ENCODE data around the gene CXCR3.

Gene CXCR3

DNA sequence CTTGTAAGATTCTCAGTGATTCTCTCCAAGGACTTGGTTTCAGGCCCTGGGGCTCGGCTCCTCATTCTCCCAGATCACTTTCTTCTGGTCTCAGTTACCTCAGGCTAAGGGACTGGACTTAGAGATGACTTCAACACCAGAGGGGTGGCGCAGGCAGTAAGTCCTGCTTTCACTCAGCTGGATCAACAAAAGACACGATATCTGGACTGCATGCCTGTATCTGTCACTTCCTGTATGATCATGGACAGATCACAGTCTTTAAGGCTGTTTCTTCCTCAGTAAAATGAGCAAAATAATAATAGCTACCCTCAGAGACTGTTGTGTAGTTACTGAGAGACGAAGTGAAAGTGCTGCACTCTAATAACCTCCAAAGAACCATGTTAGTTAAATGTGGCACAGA is 19.5 kb upstream of the CXCR3 start:
- Histone ChIP-seq H3K27ac (ENCODE audit: insufficient read depth, low read length, poor library complexity, severe bottlenecking) (no peak overlapping the region), H3K27me3 (replicated peaks; ENCODE audit: control insufficient read depth, insufficient read depth, low read length, poor library complexity, severe bottlenecking) (no peaks in the 10 kb centered on the region)
- DNase-seq, result no peak

DNA sequence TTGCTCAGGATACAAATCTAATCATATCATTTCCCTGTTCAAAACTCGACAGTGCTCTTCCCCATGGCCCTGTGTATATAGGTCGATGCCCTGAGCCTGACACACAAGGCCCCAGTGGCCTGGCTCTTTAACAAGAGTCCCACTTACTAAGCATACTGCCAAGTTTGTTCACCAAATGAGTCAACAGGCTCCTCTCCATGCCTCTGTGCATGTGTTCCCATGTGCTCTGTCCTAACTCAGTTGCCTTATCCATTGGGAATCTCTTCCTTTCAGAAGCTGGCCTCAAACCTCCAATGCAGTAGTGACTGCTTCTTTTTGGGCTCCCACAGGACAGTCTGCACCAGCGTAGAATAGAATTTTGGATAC is 18.9 kb upstream of the CXCR3 start:
- peaks cover 19% of the 10 kb centered on the region for H3K4me1 ChIP-seq (ENCODE audit: control insufficient read depth, insufficient read depth, low read length, poor library complexity, severe bottlenecking)
- H3K9me3 ChIP-seq (ENCODE audit: control insufficient read depth, low read length), result no peaks in the 10 kb centered on the region
- no peaks in the 10 kb centered on the region for H3K27me3 ChIP-seq (replicated peaks; ENCODE audit: control insufficient read depth, insufficient read depth, low read length, poor library complexity, severe bottlenecking)
- H3K4me3 ChIP-seq (ENCODE audit: insufficient read depth, low read depth, low read length, poor library complexity, severe bottlenecking), result no peak overlapping the region
- no peak overlapping the region for H3K27ac ChIP-seq (ENCODE audit: insufficient read depth, low read length, poor library complexity, severe bottlenecking)
- no peak for DNase-seq
- no peaks in the 10 kb centered on the region for H3K36me3 ChIP-seq (ENCODE audit: control insufficient read depth, insufficient read depth, low read length)

More for the DNA sequence above, 19.5 kb upstream of the CXCR3 start:
- Histone ChIP-seq H3K4me1 (ENCODE audit: control insufficient read depth, insufficient read depth, low read length, poor library complexity, severe bottlenecking) (peaks cover 19% of the 10 kb centered on the region), H3K9me3 (ENCODE audit: control insufficient read depth, low read length) (no peaks in the 10 kb centered on the region), H3K36me3 (ENCODE audit: control insufficient read depth, insufficient read depth, low read length) (no peaks in the 10 kb centered on the region), H3K4me3 (ENCODE audit: insufficient read depth, low read depth, low read length, poor library complexity, severe bottlenecking) (no peak overlapping the region)

DNA sequence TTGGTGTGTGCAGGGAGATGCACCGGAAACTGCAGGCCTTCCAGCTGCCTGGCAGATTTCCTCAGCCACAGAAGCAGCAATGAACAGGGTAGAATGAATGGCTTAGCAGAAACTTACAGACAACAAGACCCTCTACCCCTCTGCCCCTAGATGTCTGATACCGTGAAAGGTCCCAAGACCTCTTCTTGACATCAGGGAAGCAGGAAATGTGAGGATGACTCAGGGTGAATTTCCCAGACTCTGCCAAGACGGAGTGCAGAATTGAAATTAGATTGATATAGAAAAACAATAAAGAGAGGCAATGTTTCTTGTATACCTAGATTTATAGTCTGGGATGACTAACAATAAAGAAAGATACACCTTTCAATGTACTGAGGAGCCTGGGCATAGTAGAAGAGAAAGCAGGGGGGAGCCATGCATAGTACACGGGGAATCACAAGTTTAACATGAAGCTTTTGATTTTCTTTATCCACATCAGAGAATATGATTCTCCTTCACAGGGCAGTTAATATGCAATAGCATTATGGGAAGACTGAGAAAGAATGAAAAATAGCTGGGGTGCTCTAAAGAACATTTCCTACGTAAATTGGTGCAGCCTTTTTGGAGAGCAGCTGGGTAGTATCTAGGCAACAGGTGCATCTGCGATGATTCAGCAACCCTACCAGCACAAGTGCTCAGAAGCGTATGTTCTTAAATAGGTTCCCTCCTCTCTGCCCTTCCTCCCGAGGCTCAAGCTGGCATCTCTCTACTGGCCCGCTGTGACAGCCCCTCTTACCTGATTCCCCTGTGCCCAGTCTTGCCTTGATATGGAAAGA is 18.3 kb upstream of the CXCR3 start:
- no peaks in the 10 kb centered on the region for H3K27me3 ChIP-seq (replicated peaks; ENCODE audit: control insufficient read depth, insufficient read depth, low read length, poor library complexity, severe bottlenecking)
- no peaks in the 10 kb centered on the region for H3K36me3 ChIP-seq (ENCODE audit: control insufficient read depth, insufficient read depth, low read length)
- no peak for DNase-seq
- peaks cover 19% of the 10 kb centered on the region for H3K4me1 ChIP-seq (ENCODE audit: control insufficient read depth, insufficient read depth, low read length, poor library complexity, severe bottlenecking)
- no peak overlapping the region for H3K4me3 ChIP-seq (ENCODE audit: insufficient read depth, low read depth, low read length, poor library complexity, severe bottlenecking)
- H3K9me3 ChIP-seq (ENCODE audit: control insufficient read depth, low read length), result no peaks in the 10 kb centered on the region
- H3K27ac ChIP-seq (ENCODE audit: insufficient read depth, low read length, poor library complexity, severe bottlenecking), result no peak overlapping the region

DNA sequence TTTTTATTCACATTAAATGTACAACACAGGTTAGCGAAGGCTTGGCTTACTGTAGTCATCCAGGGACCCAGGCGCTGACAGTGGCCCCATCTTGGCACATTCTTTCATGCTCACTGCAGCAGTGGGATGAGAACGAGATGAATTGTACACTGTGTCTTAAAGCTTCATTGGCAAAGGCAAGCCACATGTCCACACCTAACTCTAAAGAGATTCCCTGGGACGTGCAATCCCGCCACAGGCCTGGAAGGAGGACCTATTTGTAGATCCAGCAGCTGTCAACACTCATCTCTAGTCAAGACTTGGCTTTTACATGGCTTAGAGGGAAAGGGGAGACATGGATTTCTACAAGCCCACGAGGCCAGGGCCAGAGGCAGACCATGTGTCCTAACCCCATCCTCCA is 16.1 kb upstream of the CXCR3 start:
- no peak overlapping the region for H3K4me3 ChIP-seq (ENCODE audit: insufficient read depth, low read depth, low read length, poor library complexity, severe bottlenecking)
- H3K27ac ChIP-seq (ENCODE audit: insufficient read depth, low read length, poor library complexity, severe bottlenecking), result no peak overlapping the region
- no peaks in the 10 kb centered on the region for H3K36me3 ChIP-seq (ENCODE audit: control insufficient read depth, insufficient read depth, low read length)
- peaks cover 13% of the 10 kb centered on the region for H3K4me1 ChIP-seq (ENCODE audit: control insufficient read depth, insufficient read depth, low read length, poor library complexity, severe bottlenecking)
- no peaks in the 10 kb centered on the region for H3K9me3 ChIP-seq (ENCODE audit: control insufficient read depth, low read length)
- H3K27me3 ChIP-seq (replicated peaks; ENCODE audit: control insufficient read depth, insufficient read depth, low read length, poor library complexity, severe bottlenecking), result no peaks in the 10 kb centered on the region
- no peak for DNase-seq

DNA sequence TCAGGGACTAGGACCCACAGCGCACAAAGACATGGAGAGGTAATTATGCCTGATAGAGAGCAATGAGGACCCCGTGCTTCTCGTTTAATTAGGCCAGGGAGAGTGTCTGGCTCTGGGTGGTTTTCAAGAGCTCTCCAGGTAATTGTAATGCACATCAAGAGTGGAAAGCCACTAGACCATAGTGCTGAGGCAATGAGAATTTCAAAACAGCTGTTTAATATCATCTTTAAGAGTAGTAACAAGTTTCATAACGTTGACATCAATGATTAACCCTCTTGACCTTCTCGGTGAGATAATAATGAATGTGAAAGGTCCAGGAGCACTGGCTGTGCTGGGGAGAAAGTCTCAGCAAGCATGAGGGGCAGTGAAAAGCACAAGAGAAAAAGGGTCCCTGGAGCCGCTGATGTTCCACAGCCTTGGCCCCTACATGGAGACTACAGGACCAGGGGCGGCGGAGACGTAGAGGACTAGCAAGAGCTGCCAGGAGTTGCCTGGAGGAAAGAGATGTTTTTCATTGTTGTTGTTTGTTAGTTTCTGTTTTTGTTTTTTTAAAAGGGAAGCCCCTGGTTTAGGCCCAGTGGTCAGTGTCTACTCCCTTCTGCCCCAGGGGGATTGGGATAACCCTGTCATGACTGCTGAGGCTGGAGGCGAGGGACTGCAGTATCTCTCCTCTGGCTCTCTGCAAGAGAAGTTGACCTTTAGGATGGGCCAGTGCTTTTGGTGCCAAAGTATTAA is 14.8 kb upstream of the CXCR3 start:
- Histone ChIP-seq H3K27ac (ENCODE audit: insufficient read depth, low read length, poor library complexity, severe bottlenecking) (no peak overlapping the region), H3K9me3 (ENCODE audit: control insufficient read depth, low read length) (no peaks in the 10 kb centered on the region), H3K4me3 (ENCODE audit: insufficient read depth, low read depth, low read length, poor library complexity, severe bottlenecking) (no peak overlapping the region), H3K27me3 (replicated peaks; ENCODE audit: control insufficient read depth, insufficient read depth, low read length, poor library complexity, severe bottlenecking) (no peaks in the 10 kb centered on the region), H3K4me1 (ENCODE audit: control insufficient read depth, insufficient read depth, low read length, poor library complexity, severe bottlenecking) (peaks cover 8% of the 10 kb centered on the region), H3K36me3 (ENCODE audit: control insufficient read depth, insufficient read depth, low read length) (no peaks in the 10 kb centered on the region)
- no peak for DNase-seq

DNA sequence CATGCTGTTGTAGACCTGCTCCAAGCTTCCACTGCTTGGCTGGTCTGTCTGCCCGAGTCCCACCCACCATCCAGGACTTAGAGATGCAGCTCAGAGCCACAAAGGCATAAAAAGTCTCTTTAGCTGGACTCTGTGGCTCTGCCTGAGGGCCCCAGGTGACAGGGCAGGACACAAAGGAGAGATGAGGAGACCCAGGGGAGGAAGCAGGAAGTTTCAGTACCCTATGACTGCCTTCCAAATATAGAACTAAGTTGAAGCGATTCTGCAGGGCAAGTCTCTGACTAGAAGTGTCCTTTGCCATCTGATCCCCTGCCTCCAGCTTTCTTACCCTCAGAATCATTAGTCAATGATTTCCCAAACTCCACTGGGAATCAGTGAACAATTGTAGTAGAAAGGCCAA is 11.2 kb upstream of the CXCR3 start:
- H3K27me3 ChIP-seq (replicated peaks; ENCODE audit: control insufficient read depth, insufficient read depth, low read length, poor library complexity, severe bottlenecking), result no peaks in the 10 kb centered on the region
- no peak overlapping the region for H3K27ac ChIP-seq (ENCODE audit: insufficient read depth, low read length, poor library complexity, severe bottlenecking)
- no peaks in the 10 kb centered on the region for H3K4me1 ChIP-seq (ENCODE audit: control insufficient read depth, insufficient read depth, low read length, poor library complexity, severe bottlenecking)
- no peaks in the 10 kb centered on the region for H3K9me3 ChIP-seq (ENCODE audit: control insufficient read depth, low read length)
- no peak for DNase-seq
- no peaks in the 10 kb centered on the region for H3K36me3 ChIP-seq (ENCODE audit: control insufficient read depth, insufficient read depth, low read length)
- H3K4me3 ChIP-seq (ENCODE audit: insufficient read depth, low read depth, low read length, poor library complexity, severe bottlenecking), result no peak overlapping the region

DNA sequence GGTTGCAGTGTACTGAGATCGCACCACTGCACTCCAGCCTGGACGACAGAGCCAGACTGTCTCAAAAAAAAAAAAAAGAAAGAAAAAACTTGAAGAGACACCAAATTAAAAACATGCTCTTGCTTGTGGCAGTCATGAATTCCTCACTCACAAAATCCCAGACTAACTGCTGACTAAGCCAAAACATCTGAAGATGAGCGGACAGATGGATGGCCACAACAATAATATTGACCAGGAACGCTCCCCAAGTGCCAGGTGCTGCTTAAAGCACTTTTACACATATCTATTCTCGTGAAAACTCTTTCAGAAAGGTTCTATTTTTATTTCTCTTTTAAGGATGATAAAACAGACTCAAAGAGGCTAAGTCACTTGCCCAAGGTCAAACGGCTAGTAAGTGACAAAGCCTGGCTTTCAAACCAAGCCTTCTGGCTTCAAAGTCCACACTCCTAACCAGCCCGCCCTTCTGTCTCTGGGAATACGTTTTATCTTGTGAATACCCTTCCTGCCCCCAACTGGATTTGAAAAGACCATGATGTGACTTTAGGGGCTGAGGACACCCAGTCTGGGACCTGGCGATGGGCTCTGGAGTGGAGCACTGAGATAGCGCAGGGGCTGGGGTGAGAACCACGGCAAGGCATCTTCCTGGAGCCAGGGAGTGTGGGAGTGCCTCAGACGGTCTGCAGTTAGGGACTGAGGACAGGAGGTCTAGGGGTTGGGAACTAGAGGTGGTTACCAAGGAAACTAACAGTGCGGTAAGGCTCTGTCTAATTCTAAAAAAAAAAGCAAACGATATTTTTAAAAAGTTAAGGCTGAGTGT is 9.5 kb upstream of the CXCR3 start:
- no peak overlapping the region for H3K27ac ChIP-seq (ENCODE audit: insufficient read depth, low read length, poor library complexity, severe bottlenecking)
- H3K9me3 ChIP-seq (ENCODE audit: control insufficient read depth, low read length), result no peaks in the 10 kb centered on the region
- DNase-seq, result no peak
- no peaks in the 10 kb centered on the region for H3K27me3 ChIP-seq (replicated peaks; ENCODE audit: control insufficient read depth, insufficient read depth, low read length, poor library complexity, severe bottlenecking)
- peaks cover 17% of the 10 kb centered on the region for H3K4me1 ChIP-seq (ENCODE audit: control insufficient read depth, insufficient read depth, low read length, poor library complexity, severe bottlenecking)
- H3K36me3 ChIP-seq (ENCODE audit: control insufficient read depth, insufficient read depth, low read length), result no peaks in the 10 kb centered on the region
- no peak overlapping the region for H3K4me3 ChIP-seq (ENCODE audit: insufficient read depth, low read depth, low read length, poor library complexity, severe bottlenecking)

DNA sequence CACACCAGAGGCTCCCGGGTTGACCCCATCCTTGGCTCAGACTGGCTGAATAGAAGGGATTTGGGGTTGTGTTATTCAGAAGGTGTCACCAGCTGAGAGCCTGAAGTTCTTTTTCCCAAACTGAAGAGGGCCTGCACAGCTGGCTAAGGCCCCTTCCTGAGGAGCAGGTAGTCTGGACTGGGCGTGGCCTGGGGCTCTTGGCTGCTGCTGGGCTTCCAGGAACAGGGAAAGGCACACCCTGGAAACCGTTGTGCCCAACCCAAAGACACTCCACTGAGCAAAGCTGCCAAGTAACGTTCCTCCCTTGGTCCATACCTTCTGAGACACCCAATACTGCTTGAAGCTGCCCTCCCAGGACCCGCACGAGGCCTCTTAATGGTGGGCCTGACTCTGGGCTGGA is 8.3 kb upstream of the CXCR3 start:
- Histone ChIP-seq H3K27me3 (replicated peaks; ENCODE audit: control insufficient read depth, insufficient read depth, low read length, poor library complexity, severe bottlenecking) (no peaks in the 10 kb centered on the region), H3K27ac (ENCODE audit: insufficient read depth, low read length, poor library complexity, severe bottlenecking) (no peak overlapping the region), H3K9me3 (ENCODE audit: control insufficient read depth, low read length) (no peaks in the 10 kb centered on the region), H3K36me3 (ENCODE audit: control insufficient read depth, insufficient read depth, low read length) (no peaks in the 10 kb centered on the region), H3K4me3 (ENCODE audit: insufficient read depth, low read depth, low read length, poor library complexity, severe bottlenecking) (no peak overlapping the region), H3K4me1 (ENCODE audit: control insufficient read depth, insufficient read depth, low read length, poor library complexity, severe bottlenecking) (peaks cover 23% of the 10 kb centered on the region)
- no peak for DNase-seq

DNA sequence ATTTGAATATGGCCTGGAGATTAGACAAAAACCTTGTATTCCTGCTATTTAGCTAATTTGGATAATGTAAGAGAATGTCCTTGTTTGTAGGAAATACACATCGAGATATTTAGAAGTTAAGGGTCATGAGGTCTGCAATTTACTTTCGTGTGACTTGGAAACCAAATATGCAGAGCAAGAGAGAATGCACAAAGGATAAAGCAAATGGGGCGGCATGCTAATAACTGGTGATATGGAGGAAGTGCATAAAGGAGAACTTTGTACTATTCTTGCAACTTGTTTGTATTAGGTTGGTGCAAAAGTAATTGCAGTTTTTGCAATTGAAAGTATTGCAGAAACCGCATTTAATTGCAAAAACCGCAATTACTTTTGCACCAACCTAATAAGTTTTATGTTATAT is 7.2 kb upstream of the CXCR3 start:
- H3K27me3 ChIP-seq (replicated peaks; ENCODE audit: control insufficient read depth, insufficient read depth, low read length, poor library complexity, severe bottlenecking), result no peaks in the 10 kb centered on the region
- no peaks in the 10 kb centered on the region for H3K36me3 ChIP-seq (ENCODE audit: control insufficient read depth, insufficient read depth, low read length)
- no peak overlapping the region for H3K4me3 ChIP-seq (ENCODE audit: insufficient read depth, low read depth, low read length, poor library complexity, severe bottlenecking)
- H3K27ac ChIP-seq (ENCODE audit: insufficient read depth, low read length, poor library complexity, severe bottlenecking), result no peak overlapping the region
- peaks cover 23% of the 10 kb centered on the region for H3K4me1 ChIP-seq (ENCODE audit: control insufficient read depth, insufficient read depth, low read length, poor library complexity, severe bottlenecking)
- no peaks in the 10 kb centered on the region for H3K9me3 ChIP-seq (ENCODE audit: control insufficient read depth, low read length)
- no peak for DNase-seq

DNA sequence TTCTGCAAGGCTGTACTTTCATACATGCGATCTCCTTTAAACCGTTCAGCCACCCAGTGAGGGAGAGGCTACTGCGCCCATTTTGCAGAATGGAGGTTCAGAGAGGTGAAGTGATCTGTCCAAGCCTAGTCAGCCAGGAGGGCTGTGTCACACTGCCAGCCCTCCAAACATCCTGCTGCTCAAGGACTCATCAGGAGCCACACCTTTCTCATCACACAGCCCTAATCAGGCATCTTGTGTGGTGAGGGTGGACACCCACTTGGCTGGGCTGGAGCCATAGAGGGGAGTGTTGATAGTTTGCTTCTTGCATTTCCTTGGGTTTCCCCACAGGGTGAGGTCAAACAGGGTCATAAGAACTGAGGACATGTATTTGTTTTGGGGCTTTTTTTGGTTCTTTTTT is 5.4 kb upstream of the CXCR3 start:
- H3K9me3 ChIP-seq (ENCODE audit: control insufficient read depth, low read length), result no peaks in the 10 kb centered on the region
- peaks cover 40% of the 10 kb centered on the region for H3K4me1 ChIP-seq (ENCODE audit: control insufficient read depth, insufficient read depth, low read length, poor library complexity, severe bottlenecking)
- H3K27ac ChIP-seq (ENCODE audit: insufficient read depth, low read length, poor library complexity, severe bottlenecking), result peak overlapping the region; percentile 77
- DNase-seq, result no peak
- no peaks in the 10 kb centered on the region for H3K36me3 ChIP-seq (ENCODE audit: control insufficient read depth, insufficient read depth, low read length)
- no peak overlapping the region for H3K4me3 ChIP-seq (ENCODE audit: insufficient read depth, low read depth, low read length, poor library complexity, severe bottlenecking)
- no peaks in the 10 kb centered on the region for H3K27me3 ChIP-seq (replicated peaks; ENCODE audit: control insufficient read depth, insufficient read depth, low read length, poor library complexity, severe bottlenecking)

Measured in effector memory CD4-positive, alpha-beta T cell (primary cell).